ENCODE measurements around the gene GALNT5. TPM values are rescaled to one million over a fixed set of nuclear protein-coding genes. Genes with fewer than 3 reads are reported as not detected.

The GALNT5 gene
- total RNA-seq, 4 donors from 2014 or later: 0.13 to 0.83 (median 0.17) TPM; not detected in 1

DNA sequence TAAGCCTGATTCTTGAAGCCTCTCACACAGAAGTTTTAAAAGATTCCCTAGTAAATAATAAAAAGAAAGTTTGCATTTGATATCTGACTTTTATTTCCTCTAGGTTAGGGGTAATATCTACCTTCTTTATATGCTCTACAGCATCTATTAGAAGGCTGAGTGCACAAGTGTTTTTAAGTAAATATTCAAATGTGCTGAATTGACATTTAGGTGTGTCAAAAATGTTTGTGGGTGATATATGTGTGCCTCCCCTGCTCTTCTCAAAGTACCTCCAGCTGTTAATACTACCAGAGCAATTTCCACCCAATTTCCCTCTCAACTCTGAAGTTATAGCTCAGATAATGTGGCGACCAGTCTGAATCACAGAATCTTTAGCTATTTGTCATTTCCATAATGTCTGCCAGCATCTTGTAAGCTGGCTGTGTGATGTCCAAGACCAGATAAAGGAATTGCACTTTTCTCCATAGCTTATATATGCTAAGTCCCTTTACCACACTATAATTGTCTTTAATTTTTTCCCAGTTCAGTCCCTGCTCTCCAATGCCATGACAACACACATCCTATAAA lies 92.5 kb downstream of the GALNT5 start:
- DNase-seq (ENCODE audit: extremely low spot score): no peak
- Histone ChIP-seq H3K27ac (replicated peaks in 1 of 4) (no peak overlapping the region), H3K9me3 (peaks cover 0 to under 1% (median 0%) of the 10 kb centered on the region in 4 donors), H3K27me3 (no peaks in the 10 kb centered on the region), H3K4me1 (no peaks in the 10 kb centered on the region), H3K4me3 (no peak overlapping the region), H3K36me3 (no peaks in the 10 kb centered on the region)
- TF ChIP-seq POLR2AphosphoS5 (IDR thresholded peaks at IDR 0.05) (no peak), POLR2A (IDR thresholded peaks at IDR 0.05; ENCODE audit: low read depth) (no peak), EP300 (IDR thresholded peaks at IDR 0.05) (no peak)
- TF ChIP-seq, protein P1, sequence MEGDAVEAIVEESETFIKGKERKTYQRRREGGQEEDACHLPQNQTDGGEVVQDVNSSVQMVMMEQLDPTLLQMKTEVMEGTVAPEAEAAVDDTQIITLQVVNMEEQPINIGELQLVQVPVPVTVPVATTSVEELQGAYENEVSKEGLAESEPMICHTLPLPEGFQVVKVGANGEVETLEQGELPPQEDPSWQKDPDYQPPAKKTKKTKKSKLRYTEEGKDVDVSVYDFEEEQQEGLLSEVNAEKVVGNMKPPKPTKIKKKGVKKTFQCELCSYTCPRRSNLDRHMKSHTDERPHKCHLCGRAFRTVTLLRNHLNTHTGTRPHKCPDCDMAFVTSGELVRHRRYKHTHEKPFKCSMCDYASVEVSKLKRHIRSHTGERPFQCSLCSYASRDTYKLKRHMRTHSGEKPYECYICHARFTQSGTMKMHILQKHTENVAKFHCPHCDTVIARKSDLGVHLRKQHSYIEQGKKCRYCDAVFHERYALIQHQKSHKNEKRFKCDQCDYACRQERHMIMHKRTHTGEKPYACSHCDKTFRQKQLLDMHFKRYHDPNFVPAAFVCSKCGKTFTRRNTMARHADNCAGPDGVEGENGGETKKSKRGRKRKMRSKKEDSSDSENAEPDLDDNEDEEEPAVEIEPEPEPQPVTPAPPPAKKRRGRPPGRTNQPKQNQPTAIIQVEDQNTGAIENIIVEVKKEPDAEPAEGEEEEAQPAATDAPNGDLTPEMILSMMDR (IDR thresholded peaks at IDR 0.05): no peak
- WGBS: 83% methylated on average over 1 of the region's 1 CpG
- intact Hi-C loops (cut with DNase I): no loop called here

DNA sequence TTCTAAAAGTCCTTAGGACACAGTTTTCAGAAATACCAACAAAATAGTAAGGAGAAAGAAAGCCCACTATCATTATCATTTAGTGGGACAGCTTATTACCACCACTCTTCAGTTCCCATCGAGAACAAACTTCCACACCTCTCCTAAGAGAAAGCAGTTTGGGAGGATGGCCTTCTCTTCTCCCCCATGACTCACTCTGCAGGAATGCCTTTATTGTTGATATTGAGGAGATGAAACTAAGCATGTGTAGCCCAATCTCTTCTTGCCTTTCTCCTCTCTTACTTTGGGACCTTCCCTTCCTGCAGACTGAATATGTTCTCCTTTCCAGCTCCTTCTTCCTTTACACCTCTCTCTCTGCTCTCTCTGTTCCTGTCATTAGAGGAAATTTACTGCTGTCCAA lies 98.1 kb downstream of the GALNT5 start:
- intact Hi-C loops (cut with DNase I): no loop called here
- 69% methylated on average over 1 of the region's 1 CpG for WGBS
- no peaks in the 10 kb centered on the region for H3K36me3 ChIP-seq
- no peaks in the 10 kb centered on the region for H3K4me1 ChIP-seq
- no peaks in the 10 kb centered on the region for H3K9me3 ChIP-seq
- DNase-seq (ENCODE audit: extremely low spot score): no peak
- TF ChIP-seq, protein P1 (IDR thresholded peaks at IDR 0.05): no peak
- TF ChIP-seq POLR2AphosphoS5 (IDR thresholded peaks at IDR 0.05) (no peak), POLR2A (IDR thresholded peaks at IDR 0.05; ENCODE audit: low read depth) (no peak), EP300 (IDR thresholded peaks at IDR 0.05) (no peak)
- H3K27ac ChIP-seq (replicated peaks in 1 of 4): no peak overlapping the region
- no peak overlapping the region for H3K4me3 ChIP-seq
- H3K27me3 ChIP-seq: no peaks in the 10 kb centered on the region

DNA sequence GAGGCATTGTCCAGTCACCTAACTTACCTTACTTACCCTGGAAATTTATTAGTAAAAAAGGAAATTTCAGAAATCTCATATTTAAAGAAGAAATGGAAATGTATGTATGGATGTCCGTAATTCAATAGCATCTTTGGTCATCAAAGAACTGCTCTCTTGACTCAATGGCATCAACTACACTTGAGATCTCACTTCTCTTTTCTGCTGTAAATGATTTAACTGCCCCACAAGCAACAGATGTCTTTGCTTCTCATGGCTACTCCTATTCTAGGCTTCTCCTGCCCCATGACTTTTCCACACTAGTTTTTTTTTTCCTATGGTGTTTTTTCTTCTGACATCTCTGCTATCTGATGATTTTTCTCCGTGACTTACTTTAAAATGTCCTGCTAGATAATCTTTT lies 102.1 kb downstream of the GALNT5 start:
- Histone ChIP-seq H3K36me3 (no peaks in the 10 kb centered on the region), H3K9me3 (no peaks in the 10 kb centered on the region), H3K4me3 (no peak overlapping the region), H3K27ac (replicated peaks in 1 of 4) (no peak overlapping the region), H3K27me3 (no peaks in the 10 kb centered on the region), H3K4me1 (peaks cover 0 to 16% (median 11%) of the 10 kb centered on the region in 4 donors)
- TF ChIP-seq POLR2A (IDR thresholded peaks at IDR 0.05; ENCODE audit: low read depth) (no peak), POLR2AphosphoS5 (IDR thresholded peaks at IDR 0.05) (no peak), EP300 (IDR thresholded peaks at IDR 0.05) (no peak)
- TF ChIP-seq, protein P1 (IDR thresholded peaks at IDR 0.05): no peak
- intact Hi-C loops (cut with DNase I): no loop called here
- no peak for DNase-seq (ENCODE audit: extremely low spot score)
- WGBS: 89% methylated on average over 2 of the region's 2 CpGs

DNA sequence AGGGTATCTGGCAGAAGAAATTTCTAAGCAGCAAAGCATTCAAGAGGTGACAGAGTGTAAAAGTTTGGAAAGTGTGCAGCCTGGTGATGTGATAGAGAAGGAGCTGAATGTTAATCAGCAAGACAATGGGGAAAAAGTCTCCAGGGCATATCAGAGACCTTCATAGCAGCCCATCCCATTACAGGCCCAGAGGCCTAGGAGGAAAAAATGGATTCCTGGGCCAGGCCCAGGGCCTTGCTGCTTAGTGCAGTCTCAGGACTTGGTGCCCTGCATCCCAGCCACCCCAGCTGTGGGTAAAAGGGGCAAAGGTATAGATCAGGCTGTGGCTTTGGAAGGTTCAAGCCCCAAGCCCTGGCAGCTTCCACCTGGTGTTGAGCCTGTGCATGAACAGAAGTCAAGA lies 104.0 kb downstream of the GALNT5 start:
- Histone ChIP-seq H3K36me3 (no peaks in the 10 kb centered on the region), H3K27me3 (no peaks in the 10 kb centered on the region), H3K9me3 (no peaks in the 10 kb centered on the region), H3K4me1 (peaks cover 0 to 16% (median 11%) of the 10 kb centered on the region in 4 donors), H3K4me3 (no peak overlapping the region), H3K27ac (replicated peaks in 1 of 4) (no peak overlapping the region)
- TF ChIP-seq POLR2AphosphoS5 (IDR thresholded peaks at IDR 0.05) (no peak), POLR2A (IDR thresholded peaks at IDR 0.05; ENCODE audit: low read depth) (no peak), EP300 (IDR thresholded peaks at IDR 0.05) (no peak)
- TF ChIP-seq, protein P1 (IDR thresholded peaks at IDR 0.05): no peak
- intact Hi-C loops (cut with DNase I): no loop called here
- DNase-seq (ENCODE audit: extremely low spot score): no peak

DNA sequence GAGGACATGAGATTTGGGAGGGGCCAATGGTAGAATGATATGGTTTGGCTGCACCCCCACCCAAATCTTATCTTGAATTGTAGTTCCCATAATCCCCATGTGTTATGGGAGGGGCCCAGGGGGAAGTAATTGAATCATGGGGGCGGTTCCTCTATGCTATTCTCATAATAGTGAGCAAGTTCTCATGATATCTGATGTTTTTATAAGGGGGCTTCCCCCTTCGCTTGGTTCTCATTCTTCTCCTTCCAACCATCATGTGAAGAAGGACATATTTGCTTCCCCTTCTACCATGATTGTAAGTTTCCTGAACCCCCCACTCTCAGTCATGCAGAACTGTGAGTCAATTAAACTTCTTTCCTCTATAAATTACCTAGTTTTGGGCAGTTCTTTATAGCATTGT lies 105.1 kb downstream of the GALNT5 start:
- Histone ChIP-seq H3K4me1 (peaks cover 0 to 16% (median 11%) of the 10 kb centered on the region in 4 donors), H3K27me3 (no peaks in the 10 kb centered on the region), H3K27ac (replicated peaks in 1 of 4) (no peak overlapping the region), H3K9me3 (no peaks in the 10 kb centered on the region), H3K4me3 (no peak overlapping the region), H3K36me3 (no peaks in the 10 kb centered on the region)
- DNase-seq (ENCODE audit: extremely low spot score): no peak
- 90% methylated on average over 2 of the region's 2 CpGs for WGBS
- intact Hi-C loops (cut with DNase I): no loop called here
- TF ChIP-seq POLR2AphosphoS5 (IDR thresholded peaks at IDR 0.05) (no peak), POLR2A (IDR thresholded peaks at IDR 0.05; ENCODE audit: low read depth) (no peak), EP300 (IDR thresholded peaks at IDR 0.05) (no peak)
- TF ChIP-seq, protein P1 (IDR thresholded peaks at IDR 0.05): no peak

Data from esophagus muscularis mucosa (tissue), 4 donors.